Cardiac fibroblast (primary cell): ENCODE results near the gene POLR1E.

Source experiments
- DNase-seq, 2 donors: peaks; one replicate each; pipeline versions ENCODE4 v3.0.0 to v3.0.0-alpha.2; 2010; ENCODE audit warnings: low read depth in 2 of 2
- H3K4me3 ChIP-seq, 2 donors: replicated peaks in 1 of 2; 1 replicate in 1 of 2; 2 replicates in 1 of 2; pipeline ENCODE4 v1.5.1; 2011; ENCODE audit warnings: low read depth in 2 of 2, low read length in 2 of 2, mild to moderate bottlenecking in 2 of 2, moderate library complexity in 1 of 2
- TF ChIP-seq, protein P1 (sequence below): IDR thresholded peaks from one replicate; pipeline ENCODE4 v1.5.1; 2011; ENCODE audit warnings: low read depth, mild to moderate bottlenecking, low read length, inconsistent platforms

POLR1E gene

GRCh38 chr9:37485389-37486255, at the start of gene POLR1E:
Gene POLR1E (plus strand): TSS chr9:37485948. CDS start chr9:37486048, 100 bp downstream.
- peak; percentile 89 to 94 for DNase-seq
- peak within 1 kb of the TSS; percentile 81 to 85 for H3K4me3 ChIP-seq
- TF ChIP-seq, protein P1, sequence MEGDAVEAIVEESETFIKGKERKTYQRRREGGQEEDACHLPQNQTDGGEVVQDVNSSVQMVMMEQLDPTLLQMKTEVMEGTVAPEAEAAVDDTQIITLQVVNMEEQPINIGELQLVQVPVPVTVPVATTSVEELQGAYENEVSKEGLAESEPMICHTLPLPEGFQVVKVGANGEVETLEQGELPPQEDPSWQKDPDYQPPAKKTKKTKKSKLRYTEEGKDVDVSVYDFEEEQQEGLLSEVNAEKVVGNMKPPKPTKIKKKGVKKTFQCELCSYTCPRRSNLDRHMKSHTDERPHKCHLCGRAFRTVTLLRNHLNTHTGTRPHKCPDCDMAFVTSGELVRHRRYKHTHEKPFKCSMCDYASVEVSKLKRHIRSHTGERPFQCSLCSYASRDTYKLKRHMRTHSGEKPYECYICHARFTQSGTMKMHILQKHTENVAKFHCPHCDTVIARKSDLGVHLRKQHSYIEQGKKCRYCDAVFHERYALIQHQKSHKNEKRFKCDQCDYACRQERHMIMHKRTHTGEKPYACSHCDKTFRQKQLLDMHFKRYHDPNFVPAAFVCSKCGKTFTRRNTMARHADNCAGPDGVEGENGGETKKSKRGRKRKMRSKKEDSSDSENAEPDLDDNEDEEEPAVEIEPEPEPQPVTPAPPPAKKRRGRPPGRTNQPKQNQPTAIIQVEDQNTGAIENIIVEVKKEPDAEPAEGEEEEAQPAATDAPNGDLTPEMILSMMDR: no peak

GRCh38 chr9:37436540-37436939, 49.2 kb upstream of the POLR1E start:
- no peak overlapping the region for H3K4me3 ChIP-seq
- TF ChIP-seq, protein P1: no peak
- no peak for DNase-seq

DNA sequence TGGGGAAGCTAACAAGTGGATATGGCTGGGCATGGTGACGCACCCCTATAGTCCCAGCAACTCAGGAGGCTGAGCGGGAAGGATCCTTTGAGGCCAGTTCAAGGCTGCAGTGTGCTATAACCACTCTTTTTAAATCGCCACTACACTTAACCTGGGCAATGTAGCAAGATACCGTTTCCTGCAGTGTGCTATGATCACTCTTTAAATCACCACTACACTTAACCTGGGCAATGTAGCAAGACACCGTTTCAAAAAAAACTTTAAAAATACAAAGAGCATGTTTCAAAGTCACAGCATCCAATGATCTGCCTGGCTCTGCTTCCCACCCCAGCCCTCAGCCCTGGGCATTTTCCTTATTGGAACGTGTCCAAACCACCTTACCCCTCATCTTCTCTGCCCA, 48.7 kb upstream of the POLR1E start:
- no peak overlapping the region for H3K4me3 ChIP-seq
- DNase-seq: no peak
- TF ChIP-seq, protein P1: no peak

DNA sequence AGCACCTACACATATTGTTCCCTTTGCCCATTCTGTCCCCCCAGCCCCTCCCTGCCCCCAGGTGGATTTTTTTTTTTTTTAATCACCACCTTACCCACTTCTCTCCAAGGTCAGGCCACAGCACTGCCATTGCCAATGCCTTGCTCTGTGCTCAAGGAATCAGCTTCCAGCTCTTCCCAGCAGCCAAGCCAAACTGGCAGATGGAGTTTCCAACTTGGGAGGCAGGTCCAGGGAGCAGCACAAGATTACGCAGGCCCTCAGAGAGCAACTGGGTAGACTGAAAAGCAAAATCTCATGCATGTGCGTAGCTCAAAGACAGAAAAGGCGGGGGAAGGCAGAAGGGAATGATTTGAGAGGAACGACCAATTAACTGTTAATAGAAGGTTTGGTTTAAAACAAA, 48.1 kb upstream of the POLR1E start:
- TF ChIP-seq, protein P1: no peak
- H3K4me3 ChIP-seq: no peak overlapping the region
- DNase-seq: no peak

- TF ChIP-seq, protein P1: no peak
- H3K4me3 ChIP-seq: no peak overlapping the region
- DNase-seq: no peak
These were observed 47.4 kb upstream of the POLR1E start for GRCh38 chr9:37438359-37438758.

DNA sequence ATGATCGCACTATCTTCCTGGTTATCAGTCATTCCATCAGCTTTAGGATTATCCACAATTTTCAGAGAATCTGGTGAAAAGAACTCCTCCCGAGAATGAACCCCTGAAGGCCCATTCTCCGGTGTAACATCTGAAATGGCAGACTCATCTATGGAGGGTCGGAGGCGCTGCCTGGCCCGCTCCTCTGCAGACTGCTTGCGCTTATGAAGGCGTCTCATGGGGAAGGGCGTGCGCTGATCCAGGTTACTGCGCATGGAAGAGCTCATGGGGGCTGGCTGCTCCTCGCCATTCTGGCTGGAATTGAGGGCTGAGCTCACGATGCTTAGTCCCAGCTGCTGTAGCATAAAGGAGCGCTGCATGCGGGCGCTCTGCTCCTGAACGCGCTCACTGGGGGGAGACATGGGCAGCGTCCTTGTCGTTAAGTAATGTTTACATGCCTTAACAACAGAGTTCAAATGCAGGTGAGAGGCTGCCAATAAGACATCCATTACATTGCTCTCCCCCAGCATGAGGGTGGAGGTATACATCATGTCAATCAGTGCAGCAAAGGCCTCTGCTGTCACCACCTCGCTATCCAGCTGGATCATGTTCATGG, 43.9 kb upstream of the POLR1E start:
- no peak overlapping the region for H3K4me3 ChIP-seq
- no peak for DNase-seq
- TF ChIP-seq, protein P1: no peak
